IPS DF 19.7 (cell line): ENCODE results near the gene GJA3.
A peak's percentile ranks its signal among the peaks of the same experiment; 100 is the strongest.

Experiments
- DNase-seq: peaks from one replicate; pipeline ENCODE4 v3.0.0-alpha.2; 2013; ENCODE audit warnings: low read depth, low spot score

GJA3 gene

DNA sequence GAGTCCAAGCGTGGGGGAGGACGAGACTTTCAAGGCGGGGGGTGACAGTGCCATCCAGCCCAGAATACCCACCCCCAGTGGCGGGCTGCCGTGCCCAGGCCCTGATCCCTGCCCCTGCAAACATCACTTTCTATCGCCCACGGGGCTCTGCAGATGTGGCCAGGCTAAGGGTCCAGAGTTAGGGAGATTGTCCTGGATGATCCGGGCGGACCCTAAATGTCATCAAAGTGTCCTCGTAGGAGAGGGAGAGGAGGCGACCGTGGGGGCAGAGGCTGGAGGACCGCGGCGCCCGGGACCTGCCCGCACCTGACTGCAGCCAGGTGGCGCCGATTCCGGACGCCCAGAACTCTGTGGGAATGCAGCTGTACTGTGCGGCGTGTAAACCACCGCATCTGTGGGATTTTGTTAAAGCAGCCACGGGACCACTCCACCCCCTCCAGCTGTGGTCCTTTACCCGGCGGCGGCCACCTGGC, 32.4 kb downstream of the GJA3 start:
- DNase-seq: no peak

DNA sequence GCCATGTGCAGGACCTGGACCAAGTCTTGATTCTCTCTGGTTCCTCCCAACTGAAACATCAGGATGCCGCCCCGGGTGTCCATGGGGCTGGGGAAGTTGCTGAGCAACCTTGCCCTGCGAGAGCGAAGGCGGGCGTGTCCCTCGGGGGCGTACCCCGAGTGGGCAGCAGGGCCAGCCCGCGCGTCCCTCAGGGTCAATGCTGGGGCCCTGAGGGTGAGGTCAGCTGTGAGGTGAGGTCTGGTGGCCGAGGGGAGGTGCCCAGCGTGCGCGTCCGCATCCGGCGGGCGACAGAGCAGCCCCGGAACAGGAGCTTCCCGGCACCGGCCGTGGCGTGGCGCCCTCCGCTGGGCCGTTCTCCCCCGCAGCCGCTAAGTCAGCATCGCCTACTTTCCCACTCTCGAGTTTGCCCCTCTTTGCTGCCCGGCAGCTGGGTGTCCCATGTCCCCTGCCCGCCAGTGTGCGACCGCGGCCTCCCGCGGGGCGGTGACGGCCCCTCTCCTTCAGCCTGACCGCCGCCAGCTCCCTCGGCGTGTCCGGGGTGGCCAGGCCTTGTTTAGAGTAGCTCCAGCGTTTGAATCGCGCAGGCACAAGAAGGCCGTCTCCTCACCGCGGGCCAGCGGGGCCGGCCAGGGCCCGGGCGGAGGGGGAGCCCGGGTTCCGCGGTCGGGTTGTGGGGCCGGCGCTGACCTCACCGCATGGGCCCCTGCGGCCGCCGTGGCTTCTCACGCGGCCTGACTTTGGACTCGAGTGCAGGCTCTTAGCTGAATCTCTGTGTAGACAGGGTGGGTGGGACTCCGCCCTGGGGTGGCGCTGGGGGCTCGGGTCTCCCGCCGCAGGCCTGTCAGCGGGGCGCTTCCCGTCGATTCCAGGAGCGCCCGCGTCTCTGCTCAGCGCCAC, 33.0 kb downstream of the GJA3 start:
- no peak for DNase-seq

DNA sequence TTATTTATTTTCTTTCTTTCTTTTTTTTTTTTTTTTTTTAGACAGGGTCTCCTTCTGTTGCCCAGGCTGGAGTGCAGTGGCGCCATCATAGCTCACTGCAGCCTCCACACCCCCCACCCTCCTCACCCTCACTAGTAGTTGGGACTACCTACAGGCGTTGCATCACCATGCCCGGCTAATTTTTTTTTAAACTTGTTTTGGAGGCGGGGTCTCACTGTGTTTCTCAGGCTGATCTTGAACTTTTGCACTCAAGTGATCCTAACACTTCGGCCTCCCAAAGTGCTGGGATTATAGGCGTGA, 33.6 kb downstream of the GJA3 start:
- no peak for DNase-seq

DNA sequence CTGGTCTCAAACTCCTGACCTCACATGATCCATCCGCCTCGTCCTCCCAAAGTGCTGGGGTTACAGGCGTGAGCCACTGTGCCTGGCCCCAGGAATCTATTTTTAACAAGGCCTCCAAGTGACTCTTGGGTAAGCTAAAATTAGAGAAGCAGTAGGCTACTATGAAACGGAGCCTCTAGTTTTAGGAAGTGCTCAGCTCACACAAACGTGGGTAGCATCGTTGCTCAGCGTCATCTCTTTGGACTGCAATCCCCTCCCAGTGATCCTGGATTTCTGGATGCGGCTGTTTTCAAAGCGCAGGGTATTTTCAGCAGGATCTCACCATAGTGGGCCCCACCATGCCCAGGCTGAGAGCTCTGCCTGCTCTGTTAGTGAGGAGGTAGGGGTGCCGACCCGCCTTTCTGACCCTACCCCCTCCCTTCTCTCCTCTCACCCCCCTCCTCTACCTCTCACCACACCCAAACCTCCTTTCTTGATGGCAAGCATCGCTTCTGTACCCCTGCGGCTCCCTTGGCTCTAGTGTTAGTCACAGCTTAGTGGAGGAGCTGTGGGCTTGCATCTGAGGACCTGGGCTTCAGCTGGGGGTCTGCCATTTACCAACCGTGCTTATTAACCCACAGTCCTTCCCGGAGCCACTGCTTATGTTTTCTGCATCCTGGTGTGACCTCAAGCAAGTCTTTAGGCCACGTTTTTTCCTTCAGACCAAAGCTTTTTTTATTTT, 34.2 kb downstream of the GJA3 start:
- no peak for DNase-seq

DNA sequence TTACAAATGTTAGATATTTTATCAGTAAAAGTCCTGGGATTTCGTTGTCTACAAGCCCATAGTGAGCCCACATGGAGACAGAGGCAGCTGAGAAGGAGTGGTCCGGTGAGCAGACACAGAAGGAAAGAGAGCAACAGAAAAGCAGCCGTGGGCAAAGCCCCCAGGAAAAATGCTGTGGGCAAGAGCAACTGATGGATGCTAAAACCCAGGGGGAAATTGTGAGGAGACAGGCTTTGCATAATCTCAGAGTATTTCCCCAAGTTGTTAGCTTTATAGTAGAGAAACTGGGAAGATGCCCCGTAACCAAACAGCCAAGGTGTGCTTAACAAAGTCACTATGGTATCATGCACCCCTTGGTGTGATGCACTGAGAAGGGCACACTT, 35.1 kb downstream of the GJA3 start:
- DNase-seq: no peak

DNA sequence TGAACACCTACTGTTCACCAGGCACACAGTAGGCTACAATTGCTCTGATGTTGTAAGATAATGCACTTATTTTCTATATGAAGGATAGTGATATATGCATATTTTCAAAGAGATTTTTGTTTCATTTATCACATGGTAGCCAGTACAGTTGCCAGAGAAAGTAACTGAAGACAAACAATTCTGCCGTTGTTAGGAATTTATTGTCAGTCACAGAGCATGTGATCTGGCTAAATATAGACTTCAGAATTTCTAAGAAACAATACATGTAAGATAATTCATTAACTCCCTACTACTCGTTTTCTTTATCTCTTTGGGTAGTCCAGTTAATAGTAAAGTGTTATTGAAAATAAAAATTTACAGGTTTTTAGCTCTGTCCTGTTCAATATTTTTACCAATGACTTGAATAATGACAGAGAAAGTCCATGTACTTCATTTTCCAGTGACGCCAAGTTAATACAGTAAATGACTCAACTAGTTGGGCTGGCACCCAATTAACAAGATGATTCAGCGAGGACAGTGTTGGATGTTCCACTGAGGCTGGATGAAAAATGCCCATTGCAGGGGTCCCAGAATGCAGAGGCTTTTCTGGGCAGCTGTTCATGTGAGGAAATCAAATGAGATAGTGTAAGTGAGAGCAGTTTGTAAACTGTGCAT, 35.6 kb downstream of the GJA3 start:
- no peak for DNase-seq

DNA sequence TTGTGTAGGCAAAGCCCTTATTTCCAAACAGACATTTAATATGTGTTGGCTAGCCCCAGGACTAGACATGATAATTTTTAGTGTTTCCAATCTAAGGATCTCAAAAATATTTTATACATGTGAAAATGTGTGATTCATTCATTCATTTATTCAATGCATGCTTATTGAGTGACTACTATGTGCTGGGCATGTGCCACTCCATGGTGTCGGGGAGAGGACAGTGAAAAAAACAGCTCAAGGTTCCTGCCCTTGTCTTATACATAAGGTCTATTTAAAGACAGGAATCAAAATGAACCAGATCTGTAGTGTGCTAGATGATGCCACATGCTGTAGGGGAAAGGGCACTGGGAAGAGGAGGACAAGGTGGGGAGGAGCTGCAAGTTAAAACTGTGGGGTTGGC, 36.5 kb downstream of the GJA3 start:
- DNase-seq: no peak

DNA sequence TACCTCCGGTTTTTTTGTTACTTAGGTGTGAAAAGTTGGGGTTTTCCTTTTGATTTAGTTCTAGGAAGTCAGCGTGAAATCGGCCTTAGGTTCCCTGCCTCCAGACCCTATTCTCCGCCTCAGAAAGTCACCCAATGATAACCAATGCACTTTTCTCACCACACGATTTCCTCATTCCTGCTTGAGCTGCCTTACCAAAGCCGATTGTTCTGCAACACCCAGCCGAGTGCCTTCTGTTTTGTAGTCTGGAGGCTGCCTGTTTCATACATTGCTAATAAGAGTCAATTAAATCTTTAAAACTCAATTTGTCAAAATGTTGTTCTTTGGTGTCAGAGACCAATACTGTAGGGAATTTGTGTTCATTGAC, 39.7 kb downstream of the GJA3 start:
- DNase-seq: no peak

DNA sequence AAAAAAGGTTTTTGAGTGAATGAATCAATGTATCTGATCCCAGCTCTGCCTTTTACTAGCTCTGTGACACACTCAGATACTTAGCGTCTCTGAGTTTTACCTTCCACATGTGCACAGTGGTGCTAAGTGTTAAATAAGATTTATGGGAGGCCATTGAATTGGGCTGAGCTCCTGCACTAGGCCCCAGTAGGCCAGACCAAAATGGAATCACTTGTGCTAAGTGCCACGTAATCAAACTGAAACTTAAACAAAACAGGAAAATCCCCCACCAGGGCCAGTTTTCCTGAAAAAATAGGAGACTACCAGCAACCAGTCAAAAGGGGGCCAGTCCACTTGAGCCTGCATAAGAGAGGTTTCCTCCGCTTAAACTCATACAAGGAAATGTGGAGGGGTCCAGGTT, 40.9 kb downstream of the GJA3 start:
- DNase-seq: no peak

DNA sequence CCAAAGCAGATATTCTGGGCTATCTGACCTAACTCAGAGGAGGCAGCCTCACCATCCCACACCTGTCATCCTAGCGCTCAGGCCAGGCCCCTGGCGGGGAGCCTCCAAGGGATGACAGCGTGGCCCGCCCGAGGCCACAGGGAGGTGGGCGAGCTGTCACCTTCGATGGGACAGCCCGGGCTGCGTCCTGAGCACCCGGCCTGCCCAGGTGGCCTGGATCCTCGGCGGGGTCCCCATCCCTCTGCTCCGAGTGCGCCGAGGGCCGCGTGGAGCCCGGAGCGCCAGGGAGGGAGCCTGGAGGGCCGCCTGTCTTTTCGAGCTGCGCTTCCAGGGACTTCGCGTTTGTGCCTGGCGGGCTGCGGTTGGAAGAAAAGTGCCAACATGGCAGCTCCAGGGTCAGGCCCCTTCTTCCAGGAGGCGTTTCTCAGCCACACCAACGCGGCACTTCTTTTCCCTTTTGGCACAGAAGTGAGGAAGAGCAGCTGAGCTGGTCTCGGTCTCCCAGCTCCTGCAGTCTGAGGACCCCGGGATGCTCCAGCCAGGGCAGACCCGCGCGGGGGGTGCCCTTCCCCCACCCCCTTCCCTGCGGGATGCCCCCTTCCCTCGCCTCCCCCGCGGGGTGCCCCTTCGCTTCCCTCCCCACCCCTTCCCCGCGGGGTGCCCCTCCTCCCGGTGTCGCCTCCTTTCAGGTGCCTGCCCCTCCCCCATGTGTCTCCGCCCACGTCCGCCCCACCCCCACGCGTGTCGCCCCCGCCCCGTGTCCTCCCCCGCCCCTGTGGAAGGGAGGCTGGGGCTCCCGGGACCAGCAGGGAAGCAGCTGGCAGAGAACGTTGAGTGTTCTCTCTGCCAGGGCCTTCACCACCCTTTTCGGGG, 42.3 kb downstream of the GJA3 start:
- DNase-seq: no peak

DNA sequence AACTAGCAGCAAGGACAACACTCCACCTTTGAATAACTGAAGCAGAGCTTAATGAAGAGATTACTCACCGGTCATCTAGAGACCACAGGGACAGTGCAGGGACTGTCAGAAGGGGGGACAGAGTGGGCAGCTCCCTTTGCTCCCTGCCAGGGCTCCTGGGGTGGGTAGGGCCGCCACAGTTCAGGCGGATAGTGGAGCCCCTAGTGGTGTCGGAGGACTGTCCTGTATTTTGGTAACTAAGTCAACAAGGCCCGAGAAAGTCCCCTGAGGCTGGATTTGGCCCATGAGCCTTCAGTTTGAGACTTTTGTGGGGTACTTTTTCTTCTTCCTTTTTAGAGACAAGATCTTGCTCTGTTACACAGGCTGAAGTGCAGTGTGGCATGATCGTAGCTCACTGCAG, 44.6 kb downstream of the GJA3 start:
- DNase-seq: no peak

DNA sequence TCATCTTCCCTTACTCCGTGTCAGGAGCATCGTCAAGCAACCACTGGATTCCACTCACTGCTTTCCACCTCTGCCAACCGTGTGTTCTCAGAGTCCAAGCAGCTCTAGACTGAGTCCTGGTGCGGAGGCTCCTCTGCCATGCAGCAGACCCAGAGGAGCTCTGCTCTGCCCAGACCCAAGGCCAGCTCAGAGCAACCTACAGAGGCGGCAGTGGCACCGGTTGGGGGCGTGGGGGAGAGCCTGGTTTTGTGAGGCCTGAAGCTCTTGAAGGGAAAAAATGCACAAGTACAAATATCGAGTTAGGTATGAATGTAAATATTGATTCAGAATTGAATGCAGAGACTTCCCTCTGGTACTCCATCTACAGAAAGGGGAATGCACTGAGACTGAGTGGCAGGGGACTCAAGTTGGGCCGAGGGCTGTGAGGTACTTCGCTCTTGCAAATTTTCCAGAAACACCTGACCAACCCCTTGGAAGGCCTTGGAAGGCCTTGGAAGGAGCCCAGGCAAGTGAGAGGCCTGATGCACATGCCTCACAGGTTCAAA, 46.7 kb downstream of the GJA3 start:
- DNase-seq: no peak

DNA sequence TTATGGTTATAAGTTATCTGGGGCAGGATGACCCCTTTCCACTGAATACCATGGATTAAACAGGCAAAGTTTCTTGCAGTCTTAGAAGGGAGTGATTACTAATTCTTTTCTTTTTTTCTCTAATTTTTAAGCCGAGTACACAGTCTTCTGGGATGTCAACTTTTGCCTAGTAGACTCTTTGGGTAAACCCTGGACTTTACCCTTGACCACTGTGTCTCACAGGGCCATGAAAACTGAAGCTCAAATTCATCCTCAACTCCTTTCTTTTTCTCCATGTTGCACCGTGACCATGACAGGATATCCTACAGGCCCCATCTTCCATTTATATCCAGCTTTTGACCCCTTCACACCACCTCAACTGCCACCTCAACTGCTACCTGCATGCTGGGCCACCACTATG, 51.8 kb downstream of the GJA3 start:
- DNase-seq: no peak

DNA sequence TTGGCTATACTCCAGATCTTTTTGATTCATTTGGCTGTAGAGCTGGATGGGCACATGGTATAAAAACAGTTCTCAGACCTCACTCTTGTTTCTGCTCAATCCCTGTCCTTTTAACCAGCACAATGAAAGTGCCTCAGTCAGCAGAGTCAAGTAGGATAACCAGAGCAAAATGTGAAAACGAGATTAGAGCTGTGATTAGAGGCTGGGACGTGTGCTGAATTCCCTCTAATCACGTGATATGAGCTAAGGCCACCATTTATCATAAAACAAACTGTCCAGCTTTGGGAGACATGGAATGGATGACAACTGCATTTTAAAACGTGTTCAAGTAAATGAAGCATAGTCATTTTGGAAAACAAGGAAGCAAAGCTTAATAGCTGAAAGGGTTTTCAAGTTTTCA, 54.1 kb downstream of the GJA3 start:
- no peak for DNase-seq

DNA sequence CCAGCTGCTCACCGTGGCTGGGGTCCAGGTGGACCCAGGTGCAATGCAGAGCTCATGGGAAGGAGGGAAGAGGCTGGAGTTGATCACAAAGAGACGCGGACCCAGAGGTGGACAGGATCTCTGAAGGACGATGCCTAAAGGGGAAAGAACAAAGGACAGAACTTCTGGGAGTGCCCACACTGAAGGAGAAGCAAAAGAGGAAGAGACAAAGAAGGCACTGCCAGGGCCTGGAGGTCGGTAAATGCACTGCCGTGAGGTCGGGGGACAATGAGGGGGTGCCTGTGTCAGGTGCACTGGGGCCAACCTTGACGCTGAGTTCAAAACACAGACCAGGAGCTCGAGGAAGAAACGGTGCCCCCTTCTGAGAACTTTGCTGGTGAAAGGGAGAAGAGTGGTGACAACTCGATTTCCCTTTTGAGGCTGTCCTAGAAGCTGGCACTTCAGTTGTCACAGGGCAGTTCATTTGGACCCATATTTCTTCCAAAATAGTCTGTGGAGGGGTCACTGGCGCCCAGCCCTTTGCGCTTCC, 55.6 kb downstream of the GJA3 start:
- no peak for DNase-seq

DNA sequence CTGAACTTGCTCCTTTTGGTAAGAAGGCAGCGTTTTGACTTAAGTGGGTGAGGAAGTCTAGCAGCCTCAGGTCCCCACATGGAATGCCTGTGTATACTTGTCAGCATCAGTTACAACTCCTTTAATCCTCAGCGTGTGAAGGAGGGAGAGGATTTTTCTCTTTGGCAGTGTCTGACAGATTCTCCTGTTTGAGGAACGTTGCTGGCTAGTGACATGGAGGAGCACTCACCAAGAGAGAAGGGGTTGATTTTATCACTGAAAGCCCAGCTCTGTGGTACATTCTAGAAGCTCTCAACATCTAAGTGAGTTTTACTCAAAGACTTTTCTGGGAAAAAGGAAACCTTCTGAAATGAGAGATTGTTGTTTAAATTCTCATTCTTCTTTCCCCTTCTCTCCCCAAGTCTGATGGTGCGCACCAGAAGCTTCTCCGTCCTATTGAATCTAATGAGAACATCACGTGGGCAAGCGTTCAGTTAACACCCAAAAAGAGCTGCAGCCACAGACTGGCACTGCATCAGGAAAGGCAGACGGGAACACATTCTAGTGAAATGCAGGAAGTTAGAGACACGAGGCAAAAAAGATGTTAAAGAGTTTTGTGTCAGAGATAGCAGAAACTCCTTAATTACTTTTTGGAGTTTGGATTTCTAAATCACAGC, 58.2 kb downstream of the GJA3 start:
- no peak for DNase-seq

DNA sequence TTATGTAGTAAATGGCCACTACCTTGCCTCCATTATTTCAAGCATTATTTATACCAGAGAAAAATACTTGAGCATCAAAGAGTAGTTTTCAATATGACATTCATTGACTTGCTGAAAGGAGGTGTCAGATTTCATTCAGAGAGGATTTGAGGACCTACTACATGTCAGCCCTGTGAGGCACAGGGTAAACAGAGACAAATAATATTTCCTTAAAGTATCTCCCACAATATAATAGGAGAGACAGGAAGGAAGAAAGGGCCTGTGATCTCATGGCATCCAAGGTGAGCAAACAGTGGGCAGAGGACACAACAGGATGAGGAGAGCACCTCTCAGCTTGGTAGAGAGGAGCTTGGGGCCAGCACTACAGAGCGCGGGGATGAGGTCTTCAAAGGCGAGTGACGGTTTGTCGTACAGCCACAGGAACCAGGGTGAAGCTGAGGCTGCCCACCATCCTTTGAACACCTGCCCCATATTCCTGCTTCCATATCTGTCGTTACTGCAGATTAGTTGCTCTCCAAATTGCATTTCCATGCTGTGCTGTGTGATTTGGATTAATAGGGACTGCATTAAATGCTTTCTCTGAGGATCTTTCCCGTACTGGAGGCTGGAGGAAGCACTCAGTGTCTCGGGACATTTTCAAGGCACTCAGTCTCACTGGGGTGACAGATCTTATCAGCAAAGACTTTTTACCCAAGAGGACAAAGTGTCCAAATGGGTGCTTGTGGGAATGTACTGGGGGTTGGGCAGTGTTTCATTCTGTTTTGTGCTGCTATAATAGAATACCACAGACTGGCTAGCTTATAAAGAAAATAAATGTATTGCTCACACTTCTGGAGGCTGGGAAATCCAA, 59.2 kb downstream of the GJA3 start:
- no peak for DNase-seq

DNA sequence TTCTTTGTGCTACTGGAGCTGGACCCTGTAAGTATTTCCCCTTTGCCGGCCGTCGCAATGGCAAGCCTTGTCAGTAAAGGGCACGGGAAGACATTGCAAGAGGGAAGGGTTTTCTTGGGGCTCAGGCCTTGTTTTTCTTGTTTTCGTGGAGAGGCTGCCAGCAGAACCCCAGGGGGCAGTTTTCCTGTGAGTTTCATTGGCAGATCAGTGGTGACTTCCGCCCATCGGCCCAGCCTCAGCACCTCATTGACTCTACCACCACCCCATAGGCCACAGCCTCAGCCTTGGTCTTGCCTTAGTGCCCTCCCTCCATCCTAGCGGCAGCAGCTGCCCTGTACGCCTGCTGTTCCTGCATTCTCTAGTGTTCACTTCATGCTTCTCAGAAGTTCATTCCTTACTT, 61.5 kb downstream of the GJA3 start:
- peak; percentile 45 for DNase-seq

DNA sequence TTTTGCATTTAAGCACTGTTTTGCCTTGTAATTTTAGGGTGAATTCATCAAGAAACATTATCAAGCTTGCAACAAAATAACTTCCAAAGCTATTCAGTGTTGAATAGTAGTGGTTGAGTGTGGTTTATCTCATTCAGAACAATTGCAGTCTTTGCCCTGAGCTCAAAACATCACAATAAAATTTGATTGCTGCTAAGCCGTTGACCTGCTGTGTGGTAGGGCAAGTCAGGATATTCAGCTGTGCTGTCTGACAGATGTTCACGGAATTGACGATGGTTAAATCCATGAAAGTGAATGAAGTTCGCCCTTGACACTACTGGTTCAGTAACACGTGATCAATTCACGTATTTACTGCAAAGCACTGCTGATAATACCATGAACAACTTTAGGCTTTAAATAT, 66.9 kb downstream of the GJA3 start:
- no peak for DNase-seq

DNA sequence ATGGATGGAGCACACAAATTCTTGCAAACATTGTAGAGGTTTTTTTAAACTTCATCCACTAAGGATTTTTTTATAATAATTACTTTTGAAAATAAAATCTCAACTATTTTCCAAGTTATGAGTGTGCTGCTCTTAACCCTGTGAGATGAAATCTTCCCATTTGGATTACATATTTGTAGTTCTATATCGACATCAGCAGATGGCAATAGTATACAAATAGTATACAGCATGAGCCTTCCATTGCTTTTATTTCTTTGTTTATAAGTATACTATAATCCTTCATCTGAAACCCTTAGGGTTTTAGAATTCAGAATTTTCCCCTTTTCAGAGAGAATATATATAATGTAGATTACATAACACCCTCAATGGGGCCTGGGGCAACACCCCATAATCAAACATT, 70.5 kb downstream of the GJA3 start:
- no peak for DNase-seq
